Mesenchymal stem cell (in vitro differentiated cells and primary cell): ENCODE results near the gene CD46.

Experiments used
- DNase-seq: peaks from one replicate; pipeline ENCODE4 v3.0.0-alpha.2; 2013
- H2AFZ ChIP-seq: one replicate; pipeline ENCODE4 v1.6.1; 2013; ENCODE audit warnings: low read depth, mild to moderate bottlenecking, control low read depth, inconsistent platforms, low read length, moderate library complexity
- H2AK5ac ChIP-seq: 2 replicates; pipeline ENCODE4 v1.6.1; 2013; ENCODE audit warnings: low read length, moderate library complexity, mild to moderate bottlenecking, inconsistent platforms; ENCODE audit not compliant: severe bottlenecking
- H2BK120ac ChIP-seq: one replicate; pipeline ENCODE4 v1.6.1; 2013; ENCODE audit warnings: low read depth, mild to moderate bottlenecking, inconsistent platforms, low read length, moderate library complexity
- H2BK12ac ChIP-seq, 2 experiments: one replicate each; pipeline ENCODE4 v1.6.1; 2013; ENCODE audit warnings: inconsistent platforms in 2 of 2, low read length in 2 of 2, mild to moderate bottlenecking in 2 of 2, moderate library complexity in 2 of 2, control low read depth in 1 of 2
- H2BK15ac ChIP-seq: one replicate; pipeline ENCODE4 v1.6.1; 2013; ENCODE audit warnings: mild to moderate bottlenecking, low read depth, inconsistent platforms; ENCODE audit not compliant: poor library complexity, severe bottlenecking
- H2BK5ac ChIP-seq: 2 replicates; pipeline ENCODE4 v1.6.1; 2013; ENCODE audit warnings: low read depth, mild to moderate bottlenecking, low read length, control low read depth, inconsistent platforms; ENCODE audit not compliant: poor library complexity, severe bottlenecking
- H3K14ac ChIP-seq, 2 experiments: one replicate each; pipeline ENCODE4 v1.6.1; 2013; ENCODE audit warnings: inconsistent platforms in 2 of 2, low read length in 2 of 2, control low read depth in 1 of 2, mild to moderate bottlenecking in 1 of 2, moderate library complexity in 1 of 2
- H3K18ac ChIP-seq, 2 experiments: one replicate each; pipeline ENCODE4 v1.6.1; 2013; ENCODE audit warnings: inconsistent platforms in 2 of 2, low read length in 2 of 2, control low read depth in 1 of 2, low read depth in 1 of 2, mild to moderate bottlenecking in 1 of 2
- H3K23ac ChIP-seq, 2 experiments: one replicate each; pipeline ENCODE4 v1.6.1; 2013; ENCODE audit warnings: inconsistent platforms in 2 of 2, low read length in 2 of 2, mild to moderate bottlenecking in 2 of 2, moderate library complexity in 2 of 2, control low read depth in 1 of 2
- H3K27ac ChIP-seq: 2 replicates; pipeline ENCODE4 v1.5.1; 2013; ENCODE audit warnings: mild to moderate bottlenecking, moderate library complexity, low read length, control low read depth, inconsistent platforms; ENCODE audit not compliant: poor library complexity, severe bottlenecking
- H3K27me3 ChIP-seq, 2 experiments: 2 replicates each; pipeline versions ENCODE4 v1.6.1 to v1.7.0; 2013; ENCODE audit warnings: low read length in 2 of 2, mild to moderate bottlenecking in 2 of 2, moderate library complexity in 2 of 2, control low read depth in 1 of 2, inconsistent platforms in 1 of 2; ENCODE audit not compliant: control insufficient read depth in 1 of 2, insufficient read depth in 1 of 2
- H3K36me3 ChIP-seq, 2 experiments: 2 replicates each; pipeline versions ENCODE4 v1.6.1 to v1.7.0; 2013; ENCODE audit warnings: low read length in 2 of 2, control low read depth in 1 of 2, inconsistent platforms in 1 of 2, low read depth in 1 of 2, mild to moderate bottlenecking in 1 of 2; ENCODE audit not compliant: insufficient read depth in 2 of 2, control insufficient read depth in 1 of 2
- H3K4ac ChIP-seq, 2 experiments: one replicate each; pipeline ENCODE4 v1.6.1; 2013; ENCODE audit warnings: inconsistent platforms in 2 of 2, low read length in 2 of 2, mild to moderate bottlenecking in 2 of 2, moderate library complexity in 2 of 2, control low read depth in 1 of 2, low read depth in 1 of 2
- H3K4me1 ChIP-seq: 2 replicates; pipeline ENCODE4 v1.6.1; 2013; ENCODE audit warnings: low read depth, low read length, control low read depth; ENCODE audit not compliant: control insufficient read depth, insufficient read depth
- H3K4me2 ChIP-seq: 2 replicates; pipeline ENCODE4 v1.6.1; 2013; ENCODE audit warnings: low read length, mild to moderate bottlenecking, inconsistent platforms; ENCODE audit not compliant: poor library complexity, severe bottlenecking
- H3K4me3 ChIP-seq, 2 experiments: 2 replicates each; pipeline versions ENCODE4 v1.5.1 to v1.7.0; 2013; ENCODE audit warnings: low read length in 2 of 2, mild to moderate bottlenecking in 2 of 2, control low read depth in 1 of 2, low read depth in 1 of 2; ENCODE audit not compliant: insufficient read depth in 1 of 2
- H3K79me1 ChIP-seq: replicated peaks from 2 replicates; pipeline ENCODE4 v1.6.1; 2013; ENCODE audit warnings: mild to moderate bottlenecking, control low read depth, low read length, inconsistent platforms; ENCODE audit not compliant: poor library complexity, severe bottlenecking
- H3K9ac ChIP-seq: 2 replicates; pipeline ENCODE4 v1.7.0; 2013; ENCODE audit warnings: mild to moderate bottlenecking, low read length, moderate library complexity
- H3K9me3 ChIP-seq: 2 replicates; pipeline ENCODE4 v1.7.0; 2013; ENCODE audit warnings: mild to moderate bottlenecking, low read length; ENCODE audit not compliant: control insufficient read depth
- H4K8ac ChIP-seq: one replicate; pipeline ENCODE4 v1.6.1; 2013; ENCODE audit warnings: inconsistent platforms, mild to moderate bottlenecking, low read length, moderate library complexity
- H4K91ac ChIP-seq: one replicate; pipeline ENCODE4 v1.6.1; 2013; ENCODE audit warnings: mild to moderate bottlenecking, low read length, inconsistent platforms
- WGBS: methylation state at CpG from one replicate; pipeline ENCODE4 v1.1.7; 2013; ENCODE audit warnings: mixed read lengths; 5-methylcytosine and 5-hydroxymethylcytosine counted together

Gene CD46

DNA sequence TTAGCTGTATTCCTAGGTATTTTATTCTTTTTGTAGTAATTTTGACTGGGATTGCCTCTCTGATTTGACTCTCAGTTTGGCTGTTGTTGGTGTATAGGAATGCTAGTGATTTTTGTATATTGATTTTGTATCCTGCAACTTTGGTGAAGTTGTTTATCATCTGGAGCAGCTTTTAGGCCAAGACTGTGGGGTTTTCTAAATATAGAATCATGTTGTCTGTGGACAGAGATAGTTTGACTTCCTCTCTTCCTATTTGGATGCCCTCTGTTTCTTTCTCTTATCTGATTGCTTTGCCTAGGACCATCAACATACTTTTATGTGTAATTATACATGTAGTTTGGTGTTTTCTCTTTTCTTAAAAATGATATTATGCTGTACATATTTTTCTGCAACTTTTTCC, 27.2 kb downstream of the CD46 start:
- Histone ChIP-seq H4K91ac (no peak overlapping the region), H3K14ac (no peak overlapping the region), H3K23ac (no peak overlapping the region), H3K9me3 (peaks cover 7% of the 10 kb centered on the region), H3K18ac (no peak overlapping the region), H2BK5ac (no peak overlapping the region), H2AFZ (no peak overlapping the region), H4K8ac (no peak overlapping the region), H3K27ac (no peak overlapping the region), H2BK120ac (no peak overlapping the region), H3K36me3 (peaks cover 11 to 54% of the 10 kb centered on the region in 2 experiments), H3K9ac (no peak overlapping the region), H2BK12ac (no peak overlapping the region), H3K27me3 (no peaks in the 10 kb centered on the region), H3K4me1 (no peaks in the 10 kb centered on the region), H3K4ac (no peak overlapping the region), H2AK5ac (no peak overlapping the region), H2BK15ac (no peak overlapping the region), H3K4me2 (no peak overlapping the region), H3K4me3 (no peak overlapping the region), H3K79me1 (peaks cover 14% of the 10 kb centered on the region)
- DNase-seq: no peak

DNA sequence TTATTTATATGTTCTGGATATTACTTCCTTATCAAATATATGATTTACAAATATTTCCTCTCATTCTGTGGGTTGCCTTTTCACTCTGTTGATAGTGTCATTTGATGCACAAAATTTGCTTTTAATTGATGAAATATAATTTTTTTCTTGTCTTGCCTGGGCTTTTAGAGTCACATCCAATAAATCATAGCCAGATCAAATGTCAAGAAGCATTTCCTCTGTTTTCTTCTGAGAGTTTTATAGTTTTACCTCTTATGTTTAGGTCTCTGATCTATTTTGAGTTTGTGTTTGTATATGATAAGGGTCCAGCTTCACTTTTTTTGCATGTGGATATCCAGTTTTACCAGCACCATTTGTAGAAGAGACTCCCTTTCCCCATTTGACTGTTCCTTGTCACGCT, 29.5 kb downstream of the CD46 start:
- Histone ChIP-seq H2AFZ (no peak overlapping the region), H3K27me3 (no peaks in the 10 kb centered on the region), H3K9me3 (peaks cover 7% of the 10 kb centered on the region), H2BK12ac (no peak overlapping the region), H2BK5ac (no peak overlapping the region), H3K9ac (no peak overlapping the region), H3K4ac (no peak overlapping the region), H3K18ac (no peak overlapping the region), H3K79me1 (peaks cover 11% of the 10 kb centered on the region), H3K23ac (no peak overlapping the region), H4K91ac (no peak overlapping the region), H4K8ac (no peak overlapping the region), H3K36me3 (peaks cover 3 to 64% of the 10 kb centered on the region in 2 experiments), H2BK15ac (no peak overlapping the region), H3K27ac (no peak overlapping the region), H2BK120ac (no peak overlapping the region), H2AK5ac (no peak overlapping the region), H3K14ac (no peak overlapping the region), H3K4me1 (no peaks in the 10 kb centered on the region), H3K4me3 (no peak overlapping the region), H3K4me2 (no peak overlapping the region)
- no peak for DNase-seq
- 100% methylated on average over 1 of the region's 1 CpG for WGBS

DNA sequence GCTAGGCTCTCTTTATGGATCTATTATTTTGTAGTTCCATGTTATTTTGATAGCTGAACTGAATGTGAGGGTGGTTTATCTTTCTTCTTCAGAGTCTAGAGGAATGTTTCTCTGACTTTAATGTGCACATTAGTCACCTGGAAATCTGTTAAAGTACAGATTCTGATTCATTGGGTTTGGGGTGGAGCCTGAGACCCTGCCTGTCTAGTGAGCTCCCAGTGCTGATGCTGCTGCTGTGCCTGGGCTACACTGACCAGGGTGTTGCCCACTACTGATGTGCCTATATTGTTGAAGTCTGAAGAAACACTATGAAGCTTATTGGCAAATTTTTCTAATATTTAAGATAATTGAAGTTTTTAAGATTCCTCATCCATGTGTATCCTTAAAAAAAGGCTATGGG, 35.9 kb downstream of the CD46 start:
- no peak overlapping the region for H3K4ac ChIP-seq
- no peak overlapping the region for H3K27ac ChIP-seq
- no peak overlapping the region for H3K4me2 ChIP-seq
- no peaks in the 10 kb centered on the region for H3K9me3 ChIP-seq
- no peak overlapping the region for H2BK5ac ChIP-seq
- no peak overlapping the region for H3K14ac ChIP-seq
- no peak overlapping the region for H3K9ac ChIP-seq
- no peak overlapping the region for H2AFZ ChIP-seq
- H3K36me3 ChIP-seq: peaks cover 4 to 85% of the 10 kb centered on the region in 2 experiments
- H2BK12ac ChIP-seq: no peak overlapping the region
- H3K4me3 ChIP-seq: no peak overlapping the region
- H3K79me1 ChIP-seq: peaks cover 5% of the 10 kb centered on the region
- DNase-seq: no peak
- no peak overlapping the region for H2BK15ac ChIP-seq
- peak overlapping the region; percentile 64 for H4K91ac ChIP-seq
- no peaks in the 10 kb centered on the region for H3K27me3 ChIP-seq
- no peaks in the 10 kb centered on the region for H3K4me1 ChIP-seq
- no peak overlapping the region for H4K8ac ChIP-seq
- H3K18ac ChIP-seq: no peak overlapping the region
- H2AK5ac ChIP-seq: no peak overlapping the region
- H3K23ac ChIP-seq: no peak overlapping the region
- no peak overlapping the region for H2BK120ac ChIP-seq

DNA sequence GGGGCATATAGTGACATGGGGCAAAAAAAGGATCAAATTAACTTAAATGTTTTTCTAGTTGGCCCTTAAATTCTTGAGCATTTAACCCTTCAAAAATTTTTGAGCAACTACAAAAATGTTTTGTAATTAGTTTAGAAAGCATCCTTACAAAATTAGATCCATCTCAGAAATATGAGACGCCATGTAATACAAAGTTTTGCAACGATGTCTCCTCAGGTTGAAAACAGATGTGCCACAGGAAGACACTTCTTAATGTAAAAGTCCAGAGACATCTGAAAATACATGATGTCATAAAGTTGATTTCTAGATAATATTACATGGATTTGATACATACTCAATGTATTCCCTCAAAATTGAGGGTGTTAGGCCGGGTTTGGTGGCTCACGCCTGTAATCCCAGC, 37.5 kb downstream of the CD46 start:
- H3K4me1 ChIP-seq: no peaks in the 10 kb centered on the region
- no peak overlapping the region for H2BK15ac ChIP-seq
- WGBS: 89% methylated on average over 2 of the region's 4 CpGs
- no peak for DNase-seq
- H2AFZ ChIP-seq: no peak overlapping the region
- no peak overlapping the region for H4K8ac ChIP-seq
- H3K36me3 ChIP-seq: peaks cover 4 to 88% of the 10 kb centered on the region in 2 experiments
- H3K4me2 ChIP-seq: no peak overlapping the region
- H3K9ac ChIP-seq: no peak overlapping the region
- H3K14ac ChIP-seq: no peak overlapping the region
- H2BK120ac ChIP-seq: no peak overlapping the region
- no peak overlapping the region for H3K23ac ChIP-seq
- peak overlapping the region in 1 of 2 experiments; percentile 43 for H3K18ac ChIP-seq
- H4K91ac ChIP-seq: no peak overlapping the region
- H3K79me1 ChIP-seq: peaks cover 5% of the 10 kb centered on the region
- no peak overlapping the region for H2BK5ac ChIP-seq
- no peaks in the 10 kb centered on the region for H3K9me3 ChIP-seq
- no peaks in the 10 kb centered on the region for H3K27me3 ChIP-seq
- H3K4ac ChIP-seq: no peak overlapping the region
- no peak overlapping the region for H3K4me3 ChIP-seq
- no peak overlapping the region for H2BK12ac ChIP-seq
- no peak overlapping the region for H3K27ac ChIP-seq
- no peak overlapping the region for H2AK5ac ChIP-seq
